NCI-H187 treated with DMSO at 0.1 percent for 48 hours (cell line): ENCODE results near the gene AKT3.

Experiments
- DNase-seq: peaks from one replicate; lab custom pipeline; 2025; lab: John Stamatoyannopoulos, UW

The AKT3 gene

GRCh38 chr1:243488459-243489157, 361.4 kb downstream of the AKT3 start:
- DNase-seq = no peak

GRCh38 chr1:243487649-243488227, 362.3 kb downstream of the AKT3 start:
- no peak for DNase-seq

GRCh38 chr1:243487036-243487648, 362.9 kb downstream of the AKT3 start:
- DNase-seq = no peak

DNA sequence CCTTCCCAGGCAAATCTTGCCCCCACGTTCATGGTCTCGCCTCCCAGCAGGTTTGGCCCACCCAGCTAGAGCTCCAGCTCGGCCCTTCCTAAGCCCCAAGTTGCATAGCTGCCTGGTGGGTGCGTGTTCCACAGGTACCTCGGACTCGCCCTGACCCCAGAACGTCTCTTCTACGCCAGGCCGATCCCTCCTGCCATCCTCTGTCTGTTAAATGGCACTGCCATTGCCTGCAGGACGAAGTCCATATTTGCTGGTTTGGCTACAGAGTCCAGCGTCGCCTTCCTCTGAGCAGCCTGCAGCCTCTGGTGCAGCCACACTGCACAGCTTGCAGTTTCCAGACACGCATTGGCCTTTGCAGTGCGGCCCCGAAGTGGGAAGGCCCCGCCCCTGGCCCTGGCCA, 366.1 kb downstream of the AKT3 start:
- DNase-seq = no peak

- DNase-seq = no peak
These were observed 366.8 kb downstream of the AKT3 start for GRCh38 chr1:243483071-243483771.

DNA sequence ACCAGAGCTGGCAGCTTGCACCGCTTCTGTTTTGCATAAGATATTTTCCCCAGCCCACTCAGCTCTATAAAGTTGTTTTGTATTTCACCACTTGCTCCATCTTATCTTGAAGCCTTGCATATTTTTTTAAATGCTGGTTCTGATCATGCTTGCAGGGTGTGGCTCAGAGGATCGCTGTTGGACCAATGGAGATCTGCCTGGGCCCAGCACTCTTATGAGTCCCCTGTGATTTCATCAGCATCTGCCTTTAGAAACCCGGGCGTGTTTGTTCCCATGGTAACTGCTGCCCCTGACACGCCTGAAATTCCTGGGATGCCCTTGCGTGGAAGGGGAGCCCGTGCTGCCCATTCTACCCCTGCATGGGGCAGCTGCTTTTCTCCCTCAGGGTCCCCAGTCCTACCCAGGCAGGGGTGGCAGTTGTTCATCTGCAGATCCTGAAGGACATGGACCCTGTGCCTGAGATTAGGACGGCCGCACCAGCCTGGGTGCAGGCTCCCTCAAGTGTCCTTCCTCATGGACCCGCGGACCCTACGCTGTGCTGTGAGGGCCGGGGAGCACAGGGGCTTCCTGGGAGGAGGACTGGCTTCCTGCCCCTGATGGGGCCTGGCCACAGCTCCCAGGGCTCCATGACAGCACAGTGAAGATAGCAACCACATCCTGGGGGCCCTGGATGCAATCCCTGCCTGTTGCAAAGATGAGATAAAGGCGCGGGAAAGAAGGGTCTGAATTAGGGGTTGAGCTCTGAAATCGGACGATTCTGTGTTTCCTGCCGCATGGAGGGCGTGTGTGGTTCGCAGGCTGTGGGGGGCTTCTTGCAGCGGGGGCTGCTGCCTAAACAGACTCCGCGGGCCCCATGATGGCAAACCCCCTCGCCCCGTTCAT, 367.7 kb downstream of the AKT3 start:
- no peak for DNase-seq

- DNase-seq = no peak
These were observed 368.9 kb downstream of the AKT3 start for GRCh38 chr1:243481101-243481500.

GRCh38 chr1:243477731-243478290, 372.2 kb downstream of the AKT3 start:
- DNase-seq = no peak

- no peak for DNase-seq
These were observed 374.1 kb downstream of the AKT3 start for GRCh38 chr1:243475966-243476365.

- DNase-seq = no peak
These were observed 375.1 kb downstream of the AKT3 start for GRCh38 chr1:243474906-243475305.

DNA sequence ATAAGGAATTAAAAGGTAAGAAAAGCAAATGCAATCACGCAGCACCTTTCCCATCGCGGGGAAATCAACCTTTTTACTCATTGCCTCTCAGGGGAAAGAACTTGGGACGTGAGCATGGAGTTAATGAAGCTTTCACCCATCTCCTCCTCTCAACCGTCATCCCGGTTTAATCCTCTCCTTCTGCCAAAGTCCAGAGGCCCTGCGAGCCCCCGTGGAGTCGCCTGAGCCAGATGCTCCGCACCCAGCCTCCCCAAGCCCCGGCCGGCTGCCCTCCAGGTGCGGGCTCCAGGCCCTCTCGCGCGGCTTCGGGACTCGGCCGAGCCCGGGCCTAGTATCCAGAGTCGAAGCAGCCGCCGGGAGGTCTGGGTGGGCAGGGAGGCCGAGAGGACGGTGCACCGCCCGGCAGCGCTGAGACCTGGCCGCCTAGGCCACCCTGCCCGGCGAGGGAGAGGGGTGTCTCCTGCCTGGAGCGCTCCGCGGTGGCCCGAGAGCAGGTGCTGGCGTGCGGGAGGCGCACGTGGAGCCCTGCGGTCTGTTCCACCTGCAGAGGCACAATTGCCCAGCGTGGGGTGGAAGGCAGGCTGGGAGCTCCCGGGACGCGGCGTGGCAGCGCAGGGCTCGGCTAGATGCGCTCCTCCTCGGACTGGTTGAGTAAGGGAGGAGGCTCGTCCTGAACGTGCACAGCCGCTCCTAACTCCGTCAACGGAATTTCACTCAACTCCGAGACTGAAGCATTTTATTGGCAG, 375.7 kb downstream of the AKT3 start:
- DNase-seq = no peak

GRCh38 chr1:243473227-243474135, 376.6 kb downstream of the AKT3 start:
- no peak for DNase-seq

DNA sequence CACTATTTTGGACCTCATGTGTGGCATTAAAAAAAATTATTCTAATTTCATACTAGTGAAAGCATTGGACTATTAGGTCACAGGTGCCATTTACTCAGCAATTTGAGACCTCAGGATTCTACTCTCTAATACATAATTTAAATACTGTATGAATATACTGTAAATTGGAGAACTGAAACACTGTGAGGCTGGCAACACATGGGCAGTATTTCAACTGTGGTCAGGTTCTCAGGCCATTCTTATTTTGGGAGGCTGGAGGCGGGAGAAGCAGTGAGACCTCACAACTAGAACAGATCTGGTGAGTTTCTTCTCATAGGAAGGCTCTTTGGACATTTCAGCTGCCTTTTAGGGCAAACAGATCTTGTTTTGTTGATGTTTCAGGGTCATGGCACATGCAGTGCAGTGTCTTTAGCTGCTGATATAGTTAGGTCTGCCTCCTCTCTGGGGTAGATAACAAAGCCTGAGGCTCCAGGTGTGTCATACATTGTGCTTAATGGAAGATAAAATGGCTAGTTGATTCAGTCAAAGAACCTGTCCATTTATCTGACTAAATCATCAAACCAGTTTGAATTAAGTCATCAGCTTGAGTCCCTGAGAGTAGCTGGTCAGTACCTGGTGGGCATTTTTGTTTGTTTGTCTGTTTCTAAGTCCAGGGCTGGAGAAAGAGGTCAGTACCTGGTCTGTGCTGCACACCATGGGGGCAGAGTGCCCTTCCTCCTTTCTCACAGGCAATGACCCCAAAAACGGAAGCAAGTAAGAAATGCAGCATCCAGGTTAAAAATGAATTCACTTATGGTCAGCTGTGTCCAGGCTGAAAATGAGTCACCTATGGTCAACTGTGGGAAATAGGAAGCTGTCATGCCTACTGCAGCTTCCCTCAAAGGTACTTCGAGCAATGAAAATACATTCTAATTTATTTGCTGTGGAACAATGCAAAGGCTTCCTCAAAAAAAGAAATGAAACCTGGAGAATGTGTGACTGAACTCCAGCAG, 378.0 kb downstream of the AKT3 start:
- no peak for DNase-seq

- no peak for DNase-seq
These were observed 378.9 kb downstream of the AKT3 start for GRCh38 chr1:243471026-243471685.

GRCh38 chr1:243470502-243470901, 379.5 kb downstream of the AKT3 start:
- DNase-seq = no peak

- no peak for DNase-seq
These were observed 380.5 kb downstream of the AKT3 start for GRCh38 chr1:243469497-243469896.

DNA sequence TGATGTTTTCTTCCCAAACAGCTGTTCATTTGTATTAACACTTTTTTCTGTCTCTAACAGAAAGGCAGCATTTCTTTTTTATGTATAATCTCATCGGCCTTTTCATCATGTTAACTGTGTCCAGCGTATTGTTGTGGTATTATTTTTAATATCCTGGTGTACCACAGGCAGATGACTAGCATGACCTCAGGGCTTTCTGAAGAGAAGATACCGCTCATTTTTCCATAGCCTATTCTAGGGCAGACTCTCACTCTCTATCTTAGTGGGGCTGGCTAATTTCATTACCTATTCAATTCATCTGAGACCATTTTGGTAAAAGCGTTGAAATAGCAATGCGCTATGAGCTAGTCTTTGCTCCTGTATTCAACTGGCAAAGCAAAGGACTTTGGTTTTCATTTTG, 384.3 kb downstream of the AKT3 start:
- no peak for DNase-seq

- DNase-seq = no peak
These were observed 385.0 kb downstream of the AKT3 start for GRCh38 chr1:243465081-243465480.
